ENCODE results near the gene PRR20G.

Gene PRR20G

DNA sequence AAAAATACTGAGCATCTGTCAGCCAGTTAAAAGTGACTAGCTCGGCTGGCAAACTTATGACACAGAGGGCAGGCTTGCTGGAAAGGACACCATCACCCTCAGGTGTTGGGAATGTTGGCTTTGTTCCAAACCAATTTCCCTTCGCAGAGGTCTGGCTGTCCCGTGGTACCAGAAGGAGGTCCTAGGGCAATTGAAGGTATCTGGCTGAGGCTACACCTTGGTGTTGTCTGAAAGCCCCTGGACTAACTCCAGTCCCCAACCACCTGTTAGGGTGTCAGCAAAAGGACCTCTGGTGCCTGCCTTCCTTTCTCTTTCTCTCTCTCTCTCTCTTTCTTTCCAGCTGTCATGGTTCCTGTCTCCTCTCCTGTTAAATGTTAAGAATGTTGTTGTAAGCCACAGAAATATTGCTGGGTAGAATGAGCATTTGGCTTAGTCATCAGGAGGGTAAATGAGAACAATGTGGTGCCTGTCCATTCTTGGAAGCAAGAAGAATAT lies 12.5 kb downstream of the PRR20G start:
- no peak for DNase-seq (ENCODE audit: low spot score)
- no peak for TF ChIP-seq CTCF (IDR thresholded peaks at IDR 0.05)
- Histone ChIP-seq H3K4me3 (no peak overlapping the region), H3K27ac (no peak overlapping the region)

DNA sequence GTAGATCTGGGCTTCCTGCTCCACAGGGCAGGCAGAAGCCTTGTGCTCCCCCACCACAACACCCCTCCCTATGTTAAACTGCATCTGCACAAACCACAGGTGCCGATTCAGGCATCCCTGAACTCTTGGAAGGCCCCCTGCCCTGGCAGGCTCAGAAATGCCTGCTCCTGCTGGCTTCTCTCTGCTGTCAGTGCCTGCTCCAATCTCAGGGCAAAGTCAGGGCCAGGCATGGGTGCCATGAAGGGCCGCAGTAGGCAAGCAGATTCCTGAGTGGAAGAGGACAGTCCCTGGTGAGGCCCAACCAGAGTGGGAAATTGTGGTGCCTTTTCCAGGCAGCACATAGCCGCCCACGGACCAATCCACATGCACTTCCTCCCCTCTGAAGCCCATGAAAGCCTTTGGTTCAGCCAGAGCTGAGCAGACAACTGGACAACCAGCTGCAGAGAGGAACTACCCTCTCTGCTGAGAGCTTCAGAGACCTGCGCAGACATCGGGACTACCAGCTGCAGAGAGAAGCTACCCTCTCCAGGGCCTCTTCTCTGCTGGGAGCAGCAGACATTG lies 13.6 kb downstream of the PRR20G start:
- no peak for TF ChIP-seq CTCF (IDR thresholded peaks at IDR 0.05)
- no peak overlapping the region for H3K27ac ChIP-seq
- no peak for DNase-seq (ENCODE audit: low spot score)

DNA sequence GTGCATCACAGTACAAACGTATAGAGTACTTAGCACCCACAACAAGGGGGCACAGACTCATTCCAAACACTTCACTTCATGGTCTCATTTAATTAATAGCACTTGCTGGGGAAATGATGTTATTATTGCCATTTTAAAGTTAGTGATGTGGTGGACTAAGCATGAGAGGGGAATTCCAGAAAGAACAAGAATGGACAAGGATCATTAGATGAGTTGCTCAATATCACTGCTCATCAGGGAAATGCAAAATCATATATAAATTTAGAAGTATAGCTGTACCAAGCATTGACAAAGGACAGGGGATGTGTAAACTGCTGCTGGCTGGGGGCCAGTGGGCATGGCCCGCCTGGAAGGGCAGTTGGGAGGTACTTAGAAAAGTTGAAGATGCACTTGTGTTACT lies 14.6 kb downstream of the PRR20G start:
- no peak for DNase-seq (ENCODE audit: low spot score)
- H3K27ac ChIP-seq = no peak overlapping the region
- no peak overlapping the region for H3K4me3 ChIP-seq
- no peak for TF ChIP-seq CTCF (IDR thresholded peaks at IDR 0.05)

More for the DNA sequence above, 13.6 kb downstream of the PRR20G start:
- H3K4me3 ChIP-seq = no peak overlapping the region

DNA sequence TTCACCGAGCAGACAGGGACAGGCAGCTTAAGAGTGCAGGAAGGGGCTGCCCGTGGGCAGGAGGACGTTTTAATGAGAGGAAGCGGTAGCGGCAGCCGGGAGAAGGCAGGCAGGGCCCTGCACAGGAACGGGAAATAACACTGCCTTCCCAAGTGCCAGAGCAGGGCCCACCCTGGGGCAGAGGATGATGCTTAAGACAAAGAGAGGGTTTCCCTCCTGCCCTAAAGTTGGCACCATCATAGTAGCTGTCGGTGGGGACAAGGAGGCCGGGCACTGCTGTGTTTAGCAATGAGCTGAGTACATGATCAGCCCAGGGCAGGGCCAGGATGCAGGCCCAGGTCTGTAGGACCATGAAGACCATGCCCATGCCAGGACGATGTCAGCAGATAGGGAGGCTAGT lies 21.7 kb downstream of the PRR20G start:
- DNase-seq (ENCODE audit: low spot score) = no peak
- no peak for TF ChIP-seq CTCF (IDR thresholded peaks at IDR 0.05)
- Histone ChIP-seq H3K27ac (no peak overlapping the region), H3K4me3 (no peak overlapping the region)

DNA sequence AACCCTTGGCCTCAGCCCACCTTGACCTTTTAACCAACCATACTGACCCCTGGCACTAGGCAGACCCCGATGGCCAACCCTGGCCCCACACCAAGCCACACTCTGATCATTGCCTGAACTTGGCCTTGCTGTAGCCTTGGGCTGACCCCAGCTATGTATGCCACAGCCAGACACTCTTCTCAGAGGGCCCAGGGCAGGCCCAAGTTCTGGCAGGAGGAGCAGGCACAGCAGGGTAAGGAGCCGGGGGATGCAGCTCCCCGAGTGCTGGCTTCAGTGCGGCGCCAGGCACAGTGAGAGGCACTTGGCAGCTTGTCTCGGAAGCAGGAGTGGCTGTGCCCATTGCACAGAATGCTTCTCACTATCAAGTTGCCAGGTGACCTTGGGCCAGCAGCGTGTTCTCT lies 22.3 kb downstream of the PRR20G start:
- no peak for DNase-seq (ENCODE audit: low spot score)
- TF ChIP-seq CTCF (IDR thresholded peaks at IDR 0.05) = no peak
- no peak overlapping the region for H3K4me3 ChIP-seq
- no peak overlapping the region for H3K27ac ChIP-seq

GRCh38 chr3:127264794-127265514 lies 22.9 kb downstream of the PRR20G start:
- TF ChIP-seq CTCF (IDR thresholded peaks at IDR 0.05) = no peak
- H3K27ac ChIP-seq = no peak overlapping the region
- no peak overlapping the region for H3K4me3 ChIP-seq
- no peak for DNase-seq (ENCODE audit: low spot score)

DNA sequence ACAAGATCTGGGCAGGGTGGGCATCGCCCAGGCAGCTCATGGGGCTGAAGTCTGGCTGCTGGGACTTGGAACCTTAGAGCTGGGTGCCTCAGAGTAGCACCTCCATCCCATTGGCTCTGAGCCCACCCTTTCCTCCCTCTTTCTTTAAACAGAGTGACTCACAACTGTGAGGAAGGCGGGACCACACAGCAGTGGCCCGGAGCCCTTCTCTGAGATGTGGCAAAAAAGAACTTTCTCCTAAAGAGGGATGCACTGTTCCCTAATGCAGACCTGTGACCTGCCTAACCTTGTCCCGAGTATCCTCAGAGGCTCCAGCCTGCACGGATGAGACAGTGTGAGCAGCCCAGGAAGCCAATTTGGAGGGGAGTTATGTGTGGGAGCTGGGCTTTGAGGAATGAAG lies 23.6 kb downstream of the PRR20G start:
- no peak overlapping the region for H3K4me3 ChIP-seq
- H3K27ac ChIP-seq = no peak overlapping the region
- DNase-seq (ENCODE audit: low spot score) = no peak
- TF ChIP-seq CTCF (IDR thresholded peaks at IDR 0.05) = no peak
